OCI-LY1 (cell line): ENCODE results near the gene MRGPRD.

Source experiments
- CTCF ChIP-seq: fragments of 200-600 bp; sonication (generic), shearing (Covaris generic); IDR thresholded peaks from 2 replicates; pipeline ENCODE4 v1.5.1; 2017; ENCODE audit warnings: mild to moderate bottlenecking, antibody characterized with exemption, low read length, moderate library complexity, mixed read lengths
- EZH2 ChIP-seq: fragments of 200-600 bp; sonication (generic), shearing (Covaris generic); IDR thresholded peaks from 2 replicates; pipeline ENCODE4 v1.8.0; 2017; ENCODE audit warnings: borderline replicate concordance, mixed run types, mild to moderate bottlenecking, antibody characterized with exemption, low read length, moderate library complexity, mixed read lengths

GRCh38 chr11:68997995-68998348 lies 17.2 kb upstream of the MRGPRD start:
- TF ChIP-seq CTCF (no peak), EZH2 (no peak)
